ENCODE results near the gene CWH43.
"Not testable (repeated sequence)": the region's sequence is repeated elsewhere in the genome, so short reads cannot be mapped to it uniquely, and the experiment has no call there.

CWH43 gene

DNA sequence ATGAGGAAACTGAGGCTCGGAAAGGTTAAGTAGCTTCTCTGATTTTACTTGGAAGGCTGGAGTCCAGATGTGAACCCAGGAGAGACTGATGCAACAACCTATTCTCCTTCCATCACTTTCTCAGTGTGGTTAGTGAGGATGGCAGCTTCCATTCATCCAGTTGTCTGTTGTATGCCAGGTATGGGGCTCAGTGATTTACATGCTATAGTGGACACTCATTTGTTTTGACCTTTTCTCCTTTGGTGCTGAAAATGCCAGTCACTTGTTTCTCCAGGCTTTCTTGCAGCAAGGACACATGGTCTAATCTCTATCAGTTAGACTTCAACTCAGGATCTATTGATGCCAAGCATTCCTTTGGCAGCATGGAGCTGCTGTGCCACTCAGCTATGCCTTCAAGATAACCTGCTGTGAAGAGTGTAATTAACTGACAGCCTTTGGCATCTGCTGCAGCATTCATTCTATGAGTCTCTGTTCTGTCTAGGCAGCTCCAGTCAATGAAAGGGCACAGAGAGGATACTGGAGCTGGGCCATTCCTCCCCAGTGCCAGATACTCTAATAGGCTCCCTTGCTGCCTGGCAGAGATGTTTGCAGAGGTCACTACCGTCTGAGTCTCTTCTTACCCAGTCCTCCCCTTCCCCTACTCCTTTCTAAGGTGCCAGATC is 11.0 kb upstream of the CWH43 start:
- no peak overlapping the region for H3K4me3 ChIP-seq (ENCODE audit: low read length)
- DNase-seq (ENCODE audit: low read depth), result no peak
- TF ChIP-seq, protein P1, sequence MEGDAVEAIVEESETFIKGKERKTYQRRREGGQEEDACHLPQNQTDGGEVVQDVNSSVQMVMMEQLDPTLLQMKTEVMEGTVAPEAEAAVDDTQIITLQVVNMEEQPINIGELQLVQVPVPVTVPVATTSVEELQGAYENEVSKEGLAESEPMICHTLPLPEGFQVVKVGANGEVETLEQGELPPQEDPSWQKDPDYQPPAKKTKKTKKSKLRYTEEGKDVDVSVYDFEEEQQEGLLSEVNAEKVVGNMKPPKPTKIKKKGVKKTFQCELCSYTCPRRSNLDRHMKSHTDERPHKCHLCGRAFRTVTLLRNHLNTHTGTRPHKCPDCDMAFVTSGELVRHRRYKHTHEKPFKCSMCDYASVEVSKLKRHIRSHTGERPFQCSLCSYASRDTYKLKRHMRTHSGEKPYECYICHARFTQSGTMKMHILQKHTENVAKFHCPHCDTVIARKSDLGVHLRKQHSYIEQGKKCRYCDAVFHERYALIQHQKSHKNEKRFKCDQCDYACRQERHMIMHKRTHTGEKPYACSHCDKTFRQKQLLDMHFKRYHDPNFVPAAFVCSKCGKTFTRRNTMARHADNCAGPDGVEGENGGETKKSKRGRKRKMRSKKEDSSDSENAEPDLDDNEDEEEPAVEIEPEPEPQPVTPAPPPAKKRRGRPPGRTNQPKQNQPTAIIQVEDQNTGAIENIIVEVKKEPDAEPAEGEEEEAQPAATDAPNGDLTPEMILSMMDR (conservative IDR thresholded peaks at IDR 0.05; ENCODE audit: low read depth, low read length), result no peak

GRCh38 chr4:48976041-48976440 is 10.0 kb upstream of the CWH43 start:
- DNase-seq (ENCODE audit: low read depth), result no peak
- no peak overlapping the region for H3K4me3 ChIP-seq (ENCODE audit: low read length)
- TF ChIP-seq, protein P1 (conservative IDR thresholded peaks at IDR 0.05; ENCODE audit: low read depth, low read length), result no peak

DNA sequence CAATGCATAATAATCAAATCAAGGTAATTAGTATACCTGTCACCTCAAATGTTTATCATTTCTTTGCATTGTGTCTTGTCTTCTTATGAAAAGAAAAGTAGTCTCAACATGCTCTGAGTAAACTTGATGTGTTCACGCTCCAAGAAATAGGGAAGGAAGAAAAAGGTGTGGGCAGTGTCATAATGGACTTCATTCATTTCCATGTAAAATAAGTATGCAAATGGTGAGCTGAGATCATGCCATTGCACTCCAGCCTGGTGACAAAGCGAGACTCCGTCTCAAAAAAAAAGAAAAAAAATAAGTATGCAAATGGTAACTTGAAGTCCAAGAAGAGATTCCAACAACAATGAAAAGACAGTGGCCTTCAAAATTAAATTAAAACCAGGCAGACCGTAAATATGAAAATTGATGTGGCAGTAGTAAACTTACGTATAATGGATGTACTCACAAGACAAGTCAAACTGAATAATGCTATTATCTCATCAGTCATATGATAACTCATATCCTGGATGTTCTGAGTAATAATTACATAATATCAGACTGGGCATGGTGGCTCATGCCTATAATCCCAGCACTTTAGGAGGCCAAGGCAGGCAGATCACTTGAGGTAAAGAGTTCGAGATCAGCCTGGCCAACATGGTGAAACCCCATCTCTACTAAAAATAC is 6.0 kb upstream of the CWH43 start:
- no peak overlapping the region for H3K4me3 ChIP-seq (ENCODE audit: low read length)
- DNase-seq (ENCODE audit: low read depth), result no peak
- TF ChIP-seq, protein P1 (conservative IDR thresholded peaks at IDR 0.05; ENCODE audit: low read depth, low read length), result no peak

- H3K4me3 ChIP-seq (ENCODE audit: low read length); DNase-seq (ENCODE audit: low read depth): not testable (repeated sequence)
Measured at GRCh38 chr4:48984005-48984404, 2.1 kb upstream of the CWH43 start.

GRCh38 chr4:48985602-48985975 is 486 bp upstream of the CWH43 start:
- TF ChIP-seq, protein P1 (conservative IDR thresholded peaks at IDR 0.05; ENCODE audit: low read depth, low read length), result no peak
- DNase-seq (ENCODE audit: low read depth), result no peak
- H3K4me3 ChIP-seq (ENCODE audit: low read length), result no peak overlapping the region

GRCh38 chr4:48986654-48987164 is 634 bp downstream of the CWH43 start:
- DNase-seq (ENCODE audit: low read depth), result no peak
- H3K4me3 ChIP-seq (ENCODE audit: low read length), result no peak overlapping the region
- TF ChIP-seq, protein P1 (conservative IDR thresholded peaks at IDR 0.05; ENCODE audit: low read depth, low read length), result no peak

GRCh38 chr4:48989461-48990203 is 3.6 kb downstream of the CWH43 start:
- TF ChIP-seq, protein P1 (conservative IDR thresholded peaks at IDR 0.05; ENCODE audit: low read depth, low read length), result no peak
- no peak overlapping the region for H3K4me3 ChIP-seq (ENCODE audit: low read length)
- DNase-seq (ENCODE audit: low read depth), result no peak

All from retinal pigment epithelial cell (primary cell).